HepG2 (cell line): Measurements from ENCODE around the gene FETUB. TPM values are rescaled to one million over a fixed set of nuclear protein-coding genes. Genes with fewer than 3 reads are reported as not detected.

Experiments
- AFF4 ChIP-seq: sonication (generic); formaldehyde crosslinking; IDR thresholded peaks from 2 replicates; pipeline ENCODE4 v1.4.0; 2020; ENCODE audit warnings: missing genetic modification reagents
- AGO1 ChIP-seq: fragments of 200-400 bp; formaldehyde crosslinking; IDR thresholded peaks from 2 replicates; pipeline ENCODE4 v1.6.1; 2017; ENCODE audit warnings: mild to moderate bottlenecking, low read depth, low read length, moderate library complexity; ENCODE audit not compliant: poor library complexity, severe bottlenecking
- ARNT2 ChIP-seq: sonication (generic); formaldehyde crosslinking; IDR thresholded peaks from 2 replicates; pipeline ENCODE4 v1.8.0; 2022; ENCODE audit warnings: mild to moderate bottlenecking, low read depth, missing genetic modification reagents, moderate library complexity
- ELF4 ChIP-seq: sonication (generic); formaldehyde crosslinking; IDR thresholded peaks from 2 replicates; pipeline ENCODE4 v1.5.0; 2020; ENCODE audit warnings: missing genetic modification reagents, mild to moderate bottlenecking, moderate library complexity, borderline replicate concordance
- FOXP1 ChIP-seq, 2 experiments: fragments of 450-650 bp in 1 of 2; IDR thresholded peaks; 2 replicates each; pipeline ENCODE4 v1.6.1; 2017 to 2018; ENCODE audit warnings: antibody characterized with exemption in 1 of 2
- GABPA ChIP-seq, 2 experiments: IDR thresholded peaks; 2 replicates each; pipeline ENCODE4 v1.6.1; 2011 to 2016; ENCODE audit warnings: low read depth in 2 of 2, low read length in 1 of 2, missing biosample characterization in 1 of 2, missing genetic modification characterization in 1 of 2
- HIC2 ChIP-seq: sonication (generic); formaldehyde crosslinking; IDR thresholded peaks from 2 replicates; pipeline ENCODE4 v1.9.0; 2022; ENCODE audit warnings: low read depth, missing genetic modification reagents
- JARID2 ChIP-seq: sonication (generic); formaldehyde crosslinking; IDR thresholded peaks from 2 replicates; pipeline ENCODE4 v1.8.1; 2023; ENCODE audit warnings: missing genetic modification reagents, inconsistent platforms; ENCODE audit not compliant: insufficient replicate concordance
- JUN ChIP-seq: sonication (generic); formaldehyde crosslinking; IDR thresholded peaks from 2 replicates; pipeline ENCODE4 v1.4.0; 2020; ENCODE audit warnings: mild to moderate bottlenecking, missing genetic modification reagents
- MED1 ChIP-seq: sonication (generic); formaldehyde crosslinking; IDR thresholded peaks from 2 replicates; pipeline ENCODE4 v1.4.0; 2020; ENCODE audit warnings: missing genetic modification reagents
- POLR2G ChIP-seq: fragments of 200-400 bp; formaldehyde crosslinking; IDR thresholded peaks from 2 replicates; pipeline ENCODE4 v1.6.1; 2018; ENCODE audit warnings: mild to moderate bottlenecking, low read depth, low read length, moderate library complexity
- SOX5 ChIP-seq: IDR thresholded peaks from 2 replicates; pipeline ENCODE4 v1.6.1; 2016; ENCODE audit warnings: borderline replicate concordance
- SYNCRIP ChIP-seq: fragments of 200-400 bp; formaldehyde crosslinking; IDR thresholded peaks from 2 replicates; pipeline ENCODE4 v1.6.1; 2018; ENCODE audit warnings: mild to moderate bottlenecking, low read depth, low read length; ENCODE audit not compliant: insufficient read depth
- USF2 ChIP-seq, 2 experiments: sonication (generic) in 1 of 2; formaldehyde crosslinking in 1 of 2; IDR thresholded peaks; 2 replicates each; pipeline versions ENCODE4 v1.5.1 to v1.6.1; 2011 to 2020; ENCODE audit warnings: borderline replicate concordance in 1 of 2, low read depth in 1 of 2, low read length in 1 of 2, mild to moderate bottlenecking in 1 of 2, missing genetic modification reagents in 1 of 2, moderate library complexity in 1 of 2
- XRCC5 ChIP-seq: fragments of 200-400 bp; formaldehyde crosslinking; optimal IDR thresholded peaks from 2 replicates; pipeline ENCODE3; 2017; ENCODE audit warnings: mild to moderate bottlenecking, low read length
- ZBTB38 ChIP-seq: sonication (generic); formaldehyde crosslinking; IDR thresholded peaks from 2 replicates; pipeline ENCODE4 v1.5.1; 2020; ENCODE audit warnings: mild to moderate bottlenecking, missing genetic modification reagents
- ZNF3 ChIP-seq: IDR thresholded peaks from 2 replicates; pipeline ENCODE4 v1.7.0; 2017; ENCODE audit warnings: inconsistent platforms
- ZNF569 ChIP-seq: sonication (generic); formaldehyde crosslinking; IDR thresholded peaks from 2 replicates; pipeline ENCODE4 v1.5.0; 2020; ENCODE audit warnings: mild to moderate bottlenecking, missing genetic modification reagents, moderate library complexity, borderline replicate concordance
- ZNF740 ChIP-seq: sonication (generic); formaldehyde crosslinking; IDR thresholded peaks from 2 replicates; pipeline ENCODE4 v1.4.0; 2020; ENCODE audit warnings: missing genetic modification reagents
- ZSCAN9 ChIP-seq: IDR thresholded peaks from 2 replicates; pipeline ENCODE4 v1.6.1; 2016; ENCODE audit warnings: borderline replicate concordance
- polyA plus RNA-seq, 8 experiments: library from polyadenylated mRNA; depleted of rRNA in 3 of 8; stranded (reverse) in 7 of 8; unstranded in 1 of 8; fragments of >200 nt; fragmentation: Illumina TruSeq in 4 of 8; extraction: Trizol in 4 of 8; gene quantifications; 2 replicates each; pipeline versions ENCODE4 v1.2.1 to v1.2.3, GENCODE V29; 2011 to 2016; ENCODE audit warnings: low read depth in 4 of 8, missing spikeins in 1 of 8, mixed read lengths in 1 of 8; ENCODE audit not compliant: insufficient read depth in 1 of 8
- total RNA-seq, 5 experiments: library from RNA; depleted of rRNA; stranded (reverse); fragments of >200 nt; fragmentation: Illumina TruSeq; extraction: Trizol; gene quantifications; 2 replicates each; pipeline ENCODE4 v1.2.3, GENCODE V29; 2016; ENCODE audit warnings: low read depth in 1 of 5

Gene FETUB
- total and polyA plus RNA-seq, 2 of the 13 experiments (the other 11 are each of a cell fraction or from before 2014, with no cell fraction given) = 2.1 to 4.4 TPM

- no peak; the same call in 1 of the 2 replicates for TF ChIP-seq ZBTB38
- no peak for TF ChIP-seq ARNT2 (CRISPR knock-in tag)
- TF ChIP-seq JARID2 (CRISPR knock-in tag) = no peak
- TF ChIP-seq FOXP1 (IDR thresholded peaks at IDR 0.05) = no peak
- no peak for TF ChIP-seq FOXP1 (CRISPR knock-in tag; IDR thresholded peaks at IDR 0.05)
- no peak for TF ChIP-seq ZSCAN9 (CRISPR knock-in tag)
- TF ChIP-seq USF2 (IDR thresholded peaks at IDR 0.05; ENCODE audit: low read depth, low read length) = 0 out of 2 replicates have a peak, but pooled peaks have one; percentile 18
- no peak for TF ChIP-seq USF2 (CRISPR knock-in tag; IDR thresholded peaks at IDR 0.05; ENCODE audit: borderline replicate concordance)
- TF ChIP-seq SYNCRIP = no peak
- no peak for TF ChIP-seq ZNF569 (CRISPR knock-in tag)
- no peak for TF ChIP-seq GABPA (IDR thresholded peaks at IDR 0.05; ENCODE audit: low read depth, low read length)
- TF ChIP-seq GABPA (CRISPR knock-in tag; IDR thresholded peaks at IDR 0.05; ENCODE audit: low read depth) = no peak
- TF ChIP-seq HIC2 (CRISPR knock-in tag) = no peak
- TF ChIP-seq SOX5 (CRISPR knock-in tag) = no peak
- peak; percentile 42 for TF ChIP-seq XRCC5
- no peak for TF ChIP-seq JUN
- no peak for TF ChIP-seq AGO1
- TF ChIP-seq AFF4 (CRISPR knock-in tag) = no peak
- no peak for TF ChIP-seq POLR2G
- TF ChIP-seq MED1 (CRISPR knock-in tag) = no peak
- no peak; the same call in 1 of the 2 replicates for TF ChIP-seq ELF4
- TF ChIP-seq ZNF3 = 0 out of 2 replicates have a peak, but pooled peaks have one; percentile 10
- TF ChIP-seq ZNF740 (CRISPR knock-in tag) = no peak
These were observed 42.0 kb upstream of the FETUB start (continued) for GRCh38 chr3:186598108-186598784.
